Measurements from ENCODE around the gene DYNC1I1.

DYNC1I1 gene

GRCh38 chr7:95788884-95789283 lies 16.5 kb downstream of the DYNC1I1 start:
- H3K4me3 ChIP-seq (ENCODE audit: low read depth, low read length) = no peak overlapping the region

DNA sequence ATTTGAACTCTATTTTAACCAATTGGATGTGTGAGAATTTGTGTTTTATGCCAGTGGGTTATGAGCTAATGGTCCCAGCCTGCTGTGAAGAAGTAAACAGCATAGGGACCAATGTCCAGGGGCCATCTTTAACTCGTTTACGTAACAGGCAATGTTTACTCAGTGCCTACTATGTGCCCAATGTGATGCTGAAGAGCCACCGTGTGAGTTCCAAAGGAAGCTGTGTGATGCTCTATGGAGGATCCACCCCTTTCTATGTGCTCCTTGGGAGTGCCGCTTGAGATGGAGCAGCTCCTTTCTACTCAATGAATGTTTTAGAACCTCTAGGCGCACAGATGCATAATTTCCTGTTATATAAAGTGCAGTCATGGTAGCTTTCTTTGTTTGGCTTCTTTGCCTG lies 21.3 kb downstream of the DYNC1I1 start:
- no peak overlapping the region for H3K4me3 ChIP-seq (ENCODE audit: low read depth, low read length)

DNA sequence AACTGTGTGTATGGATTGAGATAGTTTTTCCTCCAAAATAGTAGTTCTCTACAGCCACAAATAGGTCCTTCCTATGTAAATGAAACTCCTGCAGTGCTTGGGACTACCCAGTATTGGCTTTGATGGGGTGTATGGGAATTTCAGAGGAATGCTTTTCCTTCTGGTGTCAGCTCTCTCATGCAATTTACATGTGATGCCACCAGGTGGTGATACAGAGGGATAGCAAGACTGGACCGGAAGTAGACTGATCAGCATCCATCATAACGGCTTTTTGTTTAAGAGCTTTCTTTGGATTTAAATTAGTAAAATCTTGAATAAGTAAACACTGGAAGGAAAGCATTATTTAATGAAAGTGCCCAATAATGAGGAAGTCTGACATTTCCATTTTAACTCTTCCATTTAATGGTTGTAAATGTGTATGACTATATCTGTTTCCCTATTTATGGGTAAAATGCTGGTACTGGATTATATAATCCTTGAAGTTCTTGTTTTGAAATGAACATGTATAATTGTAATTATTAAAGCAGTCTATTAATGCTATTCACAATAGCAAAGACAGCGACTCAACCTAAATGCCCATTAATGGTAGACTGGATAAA lies 22.7 kb downstream of the DYNC1I1 start:
- H3K4me3 ChIP-seq (ENCODE audit: low read depth, low read length) = no peak overlapping the region

GRCh38 chr7:95796617-95797016 lies 24.3 kb downstream of the DYNC1I1 start:
- no peak overlapping the region for H3K4me3 ChIP-seq (ENCODE audit: low read depth, low read length)

DNA sequence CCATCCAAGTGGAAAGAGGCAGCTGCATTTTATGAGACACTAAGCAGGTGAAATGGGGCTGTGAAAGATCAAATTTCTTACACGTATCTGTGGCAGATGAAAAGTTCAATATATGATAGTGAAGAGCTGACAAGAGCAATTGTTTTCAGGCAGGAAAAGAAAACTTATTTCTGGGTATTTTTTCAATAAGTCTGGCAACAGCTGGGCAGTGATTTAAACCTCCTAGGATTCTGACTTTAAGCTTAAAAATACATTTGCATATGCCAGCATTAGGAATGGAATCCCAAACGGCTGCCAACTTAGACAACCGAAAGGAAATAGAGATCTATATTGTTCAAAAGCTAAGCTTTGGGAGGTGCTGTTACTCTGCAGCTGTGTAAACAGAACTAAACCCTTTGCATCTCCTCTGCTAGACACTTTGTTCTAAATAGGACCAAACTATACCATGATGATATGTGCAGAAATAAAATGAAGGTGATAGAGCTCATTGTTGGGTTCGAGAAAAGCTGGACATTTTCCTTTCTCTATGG lies 26.1 kb downstream of the DYNC1I1 start:
- H3K4me3 ChIP-seq (ENCODE audit: low read depth, low read length) = no peak overlapping the region

- no peak overlapping the region for H3K4me3 ChIP-seq (ENCODE audit: low read depth, low read length)
Measured at GRCh38 chr7:95800787-95801186, 28.4 kb downstream of the DYNC1I1 start.

- H3K4me3 ChIP-seq (ENCODE audit: low read depth, low read length) = no peak overlapping the region
Measured at GRCh38 chr7:95802270-95802669, 29.9 kb downstream of the DYNC1I1 start.

DNA sequence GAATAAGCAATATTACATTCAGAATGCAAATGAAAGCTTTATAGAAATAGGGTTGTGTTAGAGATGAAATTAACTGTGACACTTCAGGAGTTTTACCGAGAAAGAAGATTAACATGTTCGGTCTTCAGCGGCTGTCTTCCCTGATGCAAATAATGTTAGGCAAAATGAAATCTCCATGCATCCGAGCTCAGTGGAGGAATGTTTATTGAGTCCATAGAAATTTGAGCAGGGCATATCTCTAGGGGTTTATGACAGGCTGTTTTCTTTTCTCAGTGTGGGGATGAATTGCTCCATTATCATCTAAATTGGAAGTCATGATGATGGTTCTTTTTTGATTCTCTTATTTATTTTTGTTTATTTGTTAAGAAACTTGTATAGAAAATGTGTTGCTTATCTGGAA lies 31.7 kb downstream of the DYNC1I1 start:
- H3K4me3 ChIP-seq (ENCODE audit: low read depth, low read length) = no peak overlapping the region

DNA sequence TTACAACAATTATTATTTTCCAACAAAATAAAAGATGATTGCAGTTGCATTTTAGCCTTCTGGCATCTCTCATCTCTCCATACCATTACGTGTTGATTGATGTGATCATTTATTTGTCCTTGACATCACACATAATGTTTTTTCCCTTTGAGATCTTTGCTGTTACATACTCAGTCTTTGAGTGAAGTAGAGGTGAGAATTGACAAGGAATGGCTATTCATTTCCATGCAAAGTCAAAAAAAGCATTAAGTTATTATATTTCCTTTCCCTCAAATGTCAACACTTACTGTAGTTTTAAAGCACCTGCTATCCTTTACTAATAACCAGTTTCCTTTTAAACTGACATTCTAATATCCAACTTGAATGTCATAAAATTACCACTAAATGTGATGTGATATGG lies 33.6 kb downstream of the DYNC1I1 start:
- no peak overlapping the region for H3K4me3 ChIP-seq (ENCODE audit: low read depth, low read length)

- no peak overlapping the region for H3K4me3 ChIP-seq (ENCODE audit: low read depth, low read length)
Measured at GRCh38 chr7:95808396-95808795, 36.0 kb downstream of the DYNC1I1 start.

DNA sequence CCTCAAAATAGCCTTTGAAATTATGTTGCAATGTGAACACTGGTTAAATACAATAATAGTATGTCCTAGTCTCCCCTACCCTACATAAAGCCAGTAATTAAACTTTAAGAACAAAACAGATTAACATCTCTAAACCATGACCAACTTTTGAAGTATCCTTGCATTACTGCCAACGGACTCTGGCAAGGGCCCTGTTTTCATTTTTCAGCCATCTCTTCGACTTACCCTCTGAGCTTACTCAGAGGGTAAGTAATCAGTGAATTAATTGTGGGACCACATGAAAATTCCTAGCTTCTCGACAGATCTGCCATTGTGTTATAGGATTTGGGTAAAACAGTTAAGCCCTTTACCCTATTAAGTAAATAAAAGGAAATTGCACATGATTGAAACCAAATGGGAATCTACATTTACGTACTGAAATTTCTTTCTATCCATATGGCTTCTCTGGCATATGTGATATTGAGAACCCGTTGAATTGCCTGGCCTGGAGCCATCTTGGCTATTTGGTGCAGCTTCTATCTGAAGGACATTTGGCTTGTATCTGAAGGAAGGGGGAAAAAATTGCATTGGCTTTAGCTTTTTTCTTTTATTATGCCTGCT lies 39.6 kb downstream of the DYNC1I1 start:
- no peak overlapping the region for H3K4me3 ChIP-seq (ENCODE audit: low read depth, low read length)

DNA sequence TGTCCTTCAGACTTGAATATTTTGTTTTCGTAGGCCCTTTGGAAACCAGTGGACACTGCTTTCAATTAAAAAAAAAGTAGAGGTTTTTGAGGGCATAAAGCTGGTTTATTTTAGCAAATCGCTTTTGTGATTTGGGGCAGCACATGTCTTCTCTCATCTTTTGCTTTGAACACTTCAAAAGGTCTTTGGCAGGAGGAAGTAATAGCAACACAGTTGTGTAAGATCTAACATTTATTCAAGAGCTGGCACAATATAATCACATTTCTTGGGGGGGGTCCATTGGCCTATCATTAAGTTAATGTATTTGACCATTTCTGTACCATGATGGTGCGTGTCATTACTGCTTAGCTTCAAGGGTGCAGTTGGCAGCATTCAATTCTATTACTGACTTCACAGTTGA lies 42.4 kb downstream of the DYNC1I1 start:
- H3K4me3 ChIP-seq (ENCODE audit: low read depth, low read length) = no peak overlapping the region

DNA sequence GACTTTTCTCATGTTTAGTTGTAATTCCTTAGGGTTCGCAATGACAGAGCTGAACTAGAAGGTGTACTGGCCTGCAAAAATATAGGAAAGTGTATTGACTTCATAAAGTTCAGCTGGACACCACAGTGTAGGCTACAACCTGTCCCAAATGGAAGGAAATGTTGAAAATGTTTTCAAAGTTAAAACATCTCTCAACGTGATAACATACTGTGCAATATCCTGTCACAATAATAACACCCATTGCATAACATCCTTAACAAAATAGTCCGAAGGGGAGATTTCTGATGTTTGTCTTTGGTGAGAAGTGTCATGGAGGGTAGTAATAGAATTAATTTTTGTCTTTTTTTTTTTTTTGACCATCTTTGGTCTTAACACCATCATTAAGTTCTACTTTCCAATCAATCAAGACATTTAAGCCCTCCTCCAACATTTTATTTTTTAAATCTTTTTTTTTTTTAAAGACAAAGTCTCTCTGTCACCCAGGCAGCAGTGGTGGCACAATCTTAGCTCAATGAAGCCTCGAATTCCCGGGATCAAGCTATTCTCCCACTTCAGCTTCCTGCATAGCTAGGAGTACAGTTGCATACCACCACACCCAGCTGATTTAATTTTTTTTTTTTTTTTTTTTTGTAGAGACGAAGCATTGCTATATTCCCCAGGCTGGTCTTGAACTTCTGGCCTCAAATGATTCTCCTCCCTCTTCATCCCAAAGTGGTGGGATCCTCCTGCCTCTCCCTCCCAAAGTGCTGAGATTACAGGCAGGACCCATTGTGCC lies 45.7 kb downstream of the DYNC1I1 start:
- no peak overlapping the region for H3K4me3 ChIP-seq (ENCODE audit: low read depth, low read length)

DNA sequence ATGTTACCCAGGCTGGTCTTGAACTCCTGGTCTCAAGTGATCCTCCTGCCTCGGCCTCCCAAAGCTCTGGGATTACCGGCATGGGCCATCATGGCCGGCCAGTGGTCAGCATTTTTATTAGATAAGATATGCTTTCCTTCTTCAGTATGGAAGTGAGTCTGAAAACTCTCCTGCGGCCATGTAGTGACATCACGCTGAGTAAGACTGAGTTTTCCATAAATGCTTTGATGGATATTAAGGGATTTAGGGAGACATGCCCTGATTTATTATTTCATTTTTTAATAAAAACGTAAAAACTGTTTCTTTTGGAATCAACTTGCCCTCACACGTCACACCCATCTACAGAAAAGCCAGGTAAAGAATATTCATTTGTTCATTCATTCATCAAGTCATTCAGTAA lies 48.4 kb downstream of the DYNC1I1 start:
- no peak overlapping the region for H3K4me3 ChIP-seq (ENCODE audit: low read depth, low read length)

DNA sequence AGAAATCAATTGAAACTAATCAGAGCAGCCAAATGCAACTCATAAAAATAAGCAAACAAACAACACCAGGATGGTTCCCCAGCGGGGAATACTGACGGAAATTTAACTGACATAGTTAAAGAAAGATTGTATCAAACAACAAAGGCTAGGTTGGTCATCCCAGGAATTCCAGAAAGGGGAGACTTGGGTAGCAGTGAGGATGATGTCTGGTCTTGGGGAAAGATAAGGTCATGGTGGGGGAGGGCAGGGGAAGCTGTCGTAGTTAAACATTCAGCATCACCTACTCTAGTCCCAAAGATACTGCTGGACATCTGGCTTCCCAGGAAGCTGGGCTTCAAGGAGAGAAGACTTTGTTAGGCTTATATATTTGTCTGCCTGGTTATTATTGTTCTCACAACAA lies 50.4 kb downstream of the DYNC1I1 start:
- H3K4me3 ChIP-seq (ENCODE audit: low read depth, low read length) = no peak overlapping the region

DNA sequence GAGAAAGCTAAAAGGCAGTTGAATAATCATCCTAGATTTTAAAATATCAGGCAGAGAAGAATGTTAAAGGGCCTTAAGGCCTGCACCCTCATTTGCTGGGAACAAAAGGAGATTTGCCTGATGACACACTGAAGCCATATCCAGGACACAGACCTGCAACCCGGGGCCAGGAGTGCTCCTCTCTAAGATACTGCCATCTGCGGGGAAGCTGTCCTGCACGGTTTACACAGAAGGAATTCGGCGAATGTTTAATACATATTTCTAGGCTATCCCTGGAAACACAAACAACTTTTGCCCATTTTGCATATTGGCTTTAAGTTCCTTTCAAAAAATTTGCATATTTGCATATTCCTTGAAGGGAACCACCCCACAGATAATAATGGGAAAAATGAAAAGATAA lies 52.3 kb downstream of the DYNC1I1 start:
- H3K4me3 ChIP-seq (ENCODE audit: low read depth, low read length) = no peak overlapping the region

DNA sequence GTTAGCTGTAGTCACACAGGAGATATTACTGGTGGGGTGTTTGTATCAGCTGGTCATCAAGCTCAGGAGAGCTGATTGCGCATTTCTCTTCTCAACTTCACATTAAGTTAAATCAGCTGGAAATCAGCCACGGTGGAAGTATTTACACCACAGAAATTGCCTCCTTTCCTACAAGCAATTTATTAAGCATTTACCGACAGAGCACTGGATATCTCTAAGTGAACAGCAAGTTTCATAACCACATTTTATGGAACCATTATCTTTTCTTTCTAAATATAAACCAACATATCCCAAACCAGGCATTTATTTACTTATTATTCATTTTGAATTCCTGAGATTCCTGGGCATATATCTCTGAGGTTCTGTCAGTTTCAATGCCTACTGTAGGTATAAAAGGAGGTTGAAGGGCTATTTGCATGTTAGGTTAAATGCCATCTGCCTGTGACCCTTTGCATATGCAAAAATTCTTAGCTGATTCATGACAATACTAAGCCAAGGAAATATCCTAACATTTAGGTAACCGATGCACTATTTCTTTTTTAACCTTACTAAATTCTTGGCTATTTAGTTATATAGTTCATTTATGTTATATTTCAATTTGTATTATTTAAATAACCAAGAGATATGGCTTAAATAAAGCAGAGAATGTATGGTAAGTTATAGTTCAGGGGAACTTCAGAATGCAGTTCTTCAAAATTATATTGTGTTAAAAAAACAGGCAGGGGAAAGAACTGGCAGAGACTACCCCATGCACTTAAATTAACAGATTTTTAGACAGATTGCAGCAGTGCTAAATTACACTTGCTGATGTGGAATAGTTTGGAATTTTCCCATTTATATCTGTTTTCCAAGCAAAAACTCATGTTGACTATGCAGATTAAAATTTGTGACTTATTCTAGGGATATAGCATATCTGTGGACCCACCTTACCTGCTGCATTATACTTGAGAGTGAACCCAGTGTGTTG lies 56.8 kb downstream of the DYNC1I1 start:
- no peak overlapping the region for H3K4me3 ChIP-seq (ENCODE audit: low read depth, low read length)

DNA sequence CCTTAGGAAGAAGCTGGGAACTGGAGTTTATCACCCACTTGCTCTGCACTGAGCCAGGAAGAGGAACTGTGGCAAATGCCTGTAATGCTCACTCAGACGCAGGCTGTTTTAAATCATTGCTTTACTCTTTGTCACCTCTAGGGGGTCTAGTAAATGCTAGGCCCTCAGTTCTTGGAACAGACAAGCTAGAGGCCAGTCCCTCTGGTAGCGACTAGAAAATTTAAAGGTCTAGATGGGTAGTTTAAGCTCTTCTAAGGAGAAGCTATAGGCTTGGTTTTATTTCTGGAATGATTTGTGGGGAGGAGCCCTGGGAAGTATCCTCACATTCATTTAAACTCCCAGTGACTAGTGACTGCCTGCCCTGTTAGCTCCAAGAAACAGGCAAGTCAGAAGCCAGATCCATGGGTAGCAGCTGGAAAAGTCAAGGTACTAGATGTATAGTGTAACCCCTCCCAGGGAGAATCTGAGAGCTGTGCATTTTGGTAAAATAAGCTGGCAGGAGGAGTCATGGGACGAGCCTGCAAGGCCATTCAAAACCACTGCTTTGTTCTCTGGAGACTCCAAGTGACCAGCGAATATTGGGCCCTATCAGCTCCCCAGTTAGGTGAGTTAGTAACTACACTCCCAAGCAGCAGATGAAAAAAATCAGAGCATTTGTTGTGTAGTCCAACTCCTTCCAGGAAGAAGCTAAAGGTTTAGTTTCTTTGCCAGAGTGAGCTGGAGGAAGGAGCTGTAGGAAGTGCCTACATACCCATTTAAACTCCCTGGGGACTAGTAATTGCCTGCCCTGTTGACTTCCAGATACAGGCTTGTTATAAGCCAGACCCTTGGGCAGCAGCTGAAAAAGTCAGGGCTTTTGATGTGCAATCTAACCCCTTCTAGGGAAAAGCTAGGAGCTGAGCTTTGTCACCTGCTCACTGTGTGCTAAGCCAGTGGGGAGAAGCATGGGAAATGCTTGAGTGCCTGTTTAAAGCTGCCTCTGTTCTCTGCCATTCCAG lies 68.9 kb downstream of the DYNC1I1 start:
- no peak overlapping the region for H3K4me3 ChIP-seq (ENCODE audit: low read depth, low read length)

GRCh38 chr7:95843286-95843685 lies 70.9 kb downstream of the DYNC1I1 start:
- no peak overlapping the region for H3K4me3 ChIP-seq (ENCODE audit: low read depth, low read length)

DNA sequence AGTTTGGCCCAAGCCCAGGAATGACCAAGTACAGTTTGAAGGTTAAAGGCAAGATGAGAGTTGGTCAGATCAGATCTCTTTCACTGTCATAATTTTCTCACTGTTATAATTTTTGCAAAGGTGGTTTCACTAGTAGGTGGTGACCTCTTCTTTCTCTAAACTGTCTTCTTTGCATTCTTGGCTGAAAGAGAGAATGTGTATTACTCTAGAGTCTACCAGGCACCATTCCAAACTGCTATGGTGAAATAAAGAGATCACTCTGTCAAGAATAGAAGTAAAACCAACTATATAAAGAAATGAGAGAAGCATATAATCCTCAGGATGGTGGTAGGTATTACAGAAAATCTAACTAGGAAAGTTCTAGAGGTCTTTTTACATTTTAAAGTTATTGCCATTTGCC lies 72.7 kb downstream of the DYNC1I1 start:
- no peak overlapping the region for H3K4me3 ChIP-seq (ENCODE audit: low read depth, low read length)

Data from iPS-11a (cell line).